22Rv1 (cell line): ENCODE data around the gene C1QA.

Source experiments
- CTCF ChIP-seq: fragments of 450-650 bp; IDR thresholded peaks from 2 replicates; pipeline ENCODE4 v1.5.1; 2017; ENCODE audit warnings: mild to moderate bottlenecking
- ZFX ChIP-seq: fragments of 450-650 bp; IDR thresholded peaks from 2 replicates; pipeline ENCODE4 v1.6.1; 2017; ENCODE audit warnings: antibody characterized with exemption, borderline replicate concordance

- no peak for TF ChIP-seq ZFX
- no peak for TF ChIP-seq CTCF
These were observed 26.6 kb downstream of the C1QA start for GRCh38 chr1:22662986-22663408.
